Measurements from ENCODE around the gene TRIM47. TPM values are rescaled to one million over a fixed set of nuclear protein-coding genes. Genes with fewer than 3 reads are reported as not detected.

The TRIM47 gene
- polyA plus RNA-seq, 1 experiment, result 3.2 TPM

GRCh38 chr17:75885431-75885830 lies 7.0 kb upstream of the TRIM47 start:
- TF ChIP-seq, protein P1, sequence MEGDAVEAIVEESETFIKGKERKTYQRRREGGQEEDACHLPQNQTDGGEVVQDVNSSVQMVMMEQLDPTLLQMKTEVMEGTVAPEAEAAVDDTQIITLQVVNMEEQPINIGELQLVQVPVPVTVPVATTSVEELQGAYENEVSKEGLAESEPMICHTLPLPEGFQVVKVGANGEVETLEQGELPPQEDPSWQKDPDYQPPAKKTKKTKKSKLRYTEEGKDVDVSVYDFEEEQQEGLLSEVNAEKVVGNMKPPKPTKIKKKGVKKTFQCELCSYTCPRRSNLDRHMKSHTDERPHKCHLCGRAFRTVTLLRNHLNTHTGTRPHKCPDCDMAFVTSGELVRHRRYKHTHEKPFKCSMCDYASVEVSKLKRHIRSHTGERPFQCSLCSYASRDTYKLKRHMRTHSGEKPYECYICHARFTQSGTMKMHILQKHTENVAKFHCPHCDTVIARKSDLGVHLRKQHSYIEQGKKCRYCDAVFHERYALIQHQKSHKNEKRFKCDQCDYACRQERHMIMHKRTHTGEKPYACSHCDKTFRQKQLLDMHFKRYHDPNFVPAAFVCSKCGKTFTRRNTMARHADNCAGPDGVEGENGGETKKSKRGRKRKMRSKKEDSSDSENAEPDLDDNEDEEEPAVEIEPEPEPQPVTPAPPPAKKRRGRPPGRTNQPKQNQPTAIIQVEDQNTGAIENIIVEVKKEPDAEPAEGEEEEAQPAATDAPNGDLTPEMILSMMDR (IDR thresholded peaks at IDR 0.05; ENCODE audit: insufficient read depth, low read depth, low read length), result no peak
- ChIA-PET POLR2A (no interaction called here), CTCF (interaction anchor here (1.4 to 2.7 kb wide), 2 partner anchors 11 to 24 kb away, joined by 5 to 9 read pairs; partner anchors contain the start of gene TRIM65)
- DNase-seq (ENCODE audit: low read depth), result no peak
- no peak overlapping the region for H3K4me3 ChIP-seq (ENCODE audit: low read depth, low read length)
- H3K27me3 ChIP-seq (ENCODE audit: control insufficient read depth, insufficient read depth, low read length), result peaks cover 2% of the 10 kb centered on the region; the same call in 1 of the 2 replicates
- H3K36me3 ChIP-seq (ENCODE audit: control insufficient read depth, insufficient read depth, low read length), result peaks cover under 1% of the 10 kb centered on the region; the same call in 1 of the 2 replicates

- Histone ChIP-seq H3K27me3 (ENCODE audit: control insufficient read depth, insufficient read depth, low read length) (peaks cover 2% of the 10 kb centered on the region; the same call in 1 of the 2 replicates), H3K4me3 (ENCODE audit: low read depth, low read length) (no peak overlapping the region), H3K36me3 (ENCODE audit: control insufficient read depth, insufficient read depth, low read length) (no peaks in the 10 kb centered on the region)
- ChIA-PET POLR2A (no interaction called here), CTCF (interaction anchor here (0.9 to 1.0 kb wide), 2 partner anchors 26 to 248 kb away, joined by 3 to 4 read pairs; partner anchors contain the start of genes SMIM5 and WBP2)
- TF ChIP-seq, protein P1 (IDR thresholded peaks at IDR 0.05; ENCODE audit: insufficient read depth, low read depth, low read length), result no peak
- no peak for DNase-seq (ENCODE audit: low read depth)
Observed at GRCh38 chr17:75881678-75882454, 3.5 kb upstream of the TRIM47 start.

GRCh38 chr17:75880266-75880665 lies 1.9 kb upstream of the TRIM47 start:
- Histone ChIP-seq H3K27me3 (ENCODE audit: control insufficient read depth, insufficient read depth, low read length) (peaks cover 2% of the 10 kb centered on the region; the same call in 1 of the 2 replicates), H3K36me3 (ENCODE audit: control insufficient read depth, insufficient read depth, low read length) (no peaks in the 10 kb centered on the region), H3K4me3 (ENCODE audit: low read depth, low read length) (no peak overlapping the region)
- TF ChIP-seq, protein P1 (IDR thresholded peaks at IDR 0.05; ENCODE audit: insufficient read depth, low read depth, low read length), result no peak
- DNase-seq (ENCODE audit: low read depth), result no peak
- CTCF ChIA-PET, result interaction anchor here (0.7 to 6.6 kb wide), 3 partner anchors 16 to 31 kb away, joined by 4 to 58 read pairs (median 4); partner anchors contain the start of genes TRIM65 and WBP2
- POLR2A ChIA-PET, result no interaction called here

DNA sequence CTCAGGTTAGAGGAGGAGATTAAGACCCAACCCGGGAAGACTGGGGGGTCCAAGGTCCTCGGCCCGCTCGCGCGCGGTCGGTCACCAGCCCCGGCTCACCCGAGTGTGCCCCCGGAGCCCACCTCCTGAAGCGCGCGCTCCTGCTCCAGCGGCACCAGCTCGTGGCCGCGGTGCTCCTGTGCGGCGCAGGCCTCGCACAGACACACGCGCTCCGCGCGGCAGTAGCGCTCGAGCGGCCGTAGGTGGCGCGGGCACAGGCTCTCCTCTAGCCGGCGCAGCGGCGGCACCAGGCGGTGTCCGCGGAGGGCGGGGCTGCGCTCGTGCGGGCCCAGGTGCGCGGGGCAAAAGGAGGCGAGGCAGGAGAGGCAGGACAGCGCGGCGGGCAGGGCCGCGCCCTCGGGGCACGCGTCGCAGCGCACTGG lies 618 bp downstream of the TRIM47 start:
- CTCF ChIA-PET, result interaction anchor here (0.6 to 6.6 kb wide), 19 partner anchors 10 to 519 kb away, joined by 3 to 58 read pairs (median 4); partner anchors contain the start of genes TRIM65 and WBP2
- DNase-seq (ENCODE audit: low read depth), result no peak
- peak overlapping the region; percentile 31 for H3K4me3 ChIP-seq (ENCODE audit: low read depth, low read length)
- H3K27me3 ChIP-seq (ENCODE audit: control insufficient read depth, insufficient read depth, low read length), result peaks cover 2% of the 10 kb centered on the region; the same call in 1 of the 2 replicates
- POLR2A ChIA-PET, result interaction anchor here (1.5 kb wide), 1 partner anchor 98 kb away, joined by 5 read pairs; no protein-coding TSS in a partner anchor
- H3K36me3 ChIP-seq (ENCODE audit: control insufficient read depth, insufficient read depth, low read length), result no peaks in the 10 kb centered on the region
- TF ChIP-seq, protein P1 (IDR thresholded peaks at IDR 0.05; ENCODE audit: insufficient read depth, low read depth, low read length), result peak; percentile 35

Data from BJ (cell line).